PC-3 (cell line): ENCODE data around the gene KDM6B. TPM values are rescaled to one million over a fixed set of nuclear protein-coding genes. Genes with fewer than 3 reads are reported as not detected.

Experiments used
- ATAC-seq: fragments of 200-7000 bp; cut with Tn5 transposase; 2 replicates; pipeline ENCODE4 v1.9.1; 2020; ENCODE audit warnings: mild to moderate bottlenecking, moderate library complexity
- BruUV-seq: library from RNA; stranded (reverse); fragments of 400-500 nt; replicated peaks from 2 replicates; lab custom pipeline; 2021; lab: Mats Ljungman, UMichigan
- CTCF ChIA-PET: fragments of 300-600 bp; sonication (Branson Sonifier 250); formaldehyde crosslinking; loops from one replicate; lab custom pipeline; 2022; ENCODE audit warnings: antibody characterized with exemption; lab: Charles Lee
- POLR2A ChIA-PET: fragments of 300-600 bp; sonication (Branson Sonifier 250); formaldehyde crosslinking; loops from one replicate; lab custom pipeline; 2022; ENCODE audit warnings: antibody characterized with exemption; ENCODE audit not compliant: unreplicated experiment; lab: Charles Lee
- DNase-seq: peaks from one replicate; pipeline ENCODE4 v3.0.0-alpha.2; 2015
- H2AFZ ChIP-seq: fragments of 300-600 bp; sonication (generic); 2 replicates; pipeline ENCODE4 v1.6.0; 2016; ENCODE audit warnings: antibody characterized with exemption, low read length
- H3F3A ChIP-seq: fragments of 300-600 bp; sonication (generic); one replicate; pipeline ENCODE4 v1.6.0; 2017; ENCODE audit warnings: antibody characterized with exemption, low read length, control low read depth, mild to moderate bottlenecking; ENCODE audit not compliant: unreplicated experiment
- H3K27ac ChIP-seq: fragments of 300-600 bp; sonication (generic); 2 replicates; pipeline ENCODE4 v1.5.1; 2016; ENCODE audit warnings: mild to moderate bottlenecking, low read length
- H3K27me3 ChIP-seq: fragments of 300-600 bp; sonication (generic); 2 replicates; pipeline ENCODE4 v1.6.1; 2016; ENCODE audit warnings: low read length, mixed read lengths
- H3K36me3 ChIP-seq: fragments of 300-600 bp; sonication (generic); 2 replicates; pipeline ENCODE4 v1.6.1; 2016; ENCODE audit warnings: low read depth, mixed run types, low read length, mixed read lengths
- H3K4me1 ChIP-seq: fragments of 300-600 bp; sonication (generic); 2 replicates; pipeline ENCODE4 v1.5.1; 2016; ENCODE audit warnings: low read length; ENCODE audit not compliant: insufficient read depth
- H3K4me2 ChIP-seq: fragments of 300-600 bp; sonication (generic); 2 replicates; pipeline ENCODE4 v1.6.0; 2016; ENCODE audit warnings: low read length
- H3K4me3 ChIP-seq: fragments of 300-600 bp; sonication (generic); 2 replicates; pipeline ENCODE4 v1.5.1; 2016; ENCODE audit warnings: mild to moderate bottlenecking, low read length, mixed read lengths
- H3K79me2 ChIP-seq: fragments of 300-600 bp; sonication (generic); 2 replicates; pipeline ENCODE4 v1.6.1; 2017; ENCODE audit warnings: low read length, mixed read lengths
- H3K9ac ChIP-seq: fragments of 300-600 bp; sonication (generic); 2 replicates; pipeline ENCODE4 v1.6.0; 2016; ENCODE audit warnings: mild to moderate bottlenecking, low read length
- H3K9me2 ChIP-seq: fragments of 300-600 bp; sonication (generic); replicated peaks from 2 replicates; pipeline ENCODE4 v1.6.1; 2016; ENCODE audit warnings: mixed run types, low read length, mixed read lengths
- H3K9me3 ChIP-seq: fragments of 300-600 bp; sonication (generic); 2 replicates; pipeline ENCODE4 v1.6.1; 2016; ENCODE audit warnings: low read length, mixed read lengths
- H4K20me1 ChIP-seq: fragments of 300-600 bp; sonication (generic); 2 replicates; pipeline ENCODE4 v1.6.1; 2016; ENCODE audit warnings: low read length, mixed read lengths
- EZH2 ChIP-seq: fragments of 300-600 bp; sonication (generic); IDR thresholded peaks from one replicate; pipeline ENCODE4 v1.6.1; 2017; ENCODE audit warnings: antibody characterized with exemption, mild to moderate bottlenecking, low read length; ENCODE audit not compliant: unreplicated experiment
- EZH2phosphoT487 ChIP-seq: fragments of 300-600 bp; sonication (generic); IDR thresholded peaks from 2 replicates; pipeline ENCODE4 v1.6.1; 2018; ENCODE audit warnings: mild to moderate bottlenecking, antibody characterized with exemption, low read length, borderline replicate concordance
- intact Hi-C: fragments of 100-400 bp; cut with micrococcal nuclease; formaldehyde crosslinking; loops from 2 replicates; pipeline ENCODE4 v1.9.0; 2023
- total RNA-seq: library from RNA; depleted of rRNA; stranded (reverse); fragments of >200 nt; gene quantifications from 2 replicates; pipeline ENCODE4 v1.2.3, GENCODE V29; 2014
- TF ChIP-seq, protein P1 (sequence below): fragments of 300-600 bp; sonication (generic); conservative IDR thresholded peaks from 2 replicates; pipeline ENCODE4 v1.5.1; 2017; ENCODE audit warnings: antibody characterized with exemption, low read depth, mild to moderate bottlenecking, low read length

KDM6B gene
- total RNA-seq, 1 experiment from 2014 or later, result 3.2 TPM

- ATAC-seq, result no peak
- Histone ChIP-seq H4K20me1 (no peaks in the 10 kb centered on the region), H3K4me3 (no peak overlapping the region), H3K79me2 (peaks cover 20% of the 10 kb centered on the region), H3K4me1 (peaks cover 15% of the 10 kb centered on the region), H3F3A (no peaks in the 10 kb centered on the region), H3K9me3 (no peaks in the 10 kb centered on the region), H3K27me3 (no peaks in the 10 kb centered on the region), H3K36me3 (no peaks in the 10 kb centered on the region; the same call in 1 of the 2 replicates), H3K27ac (no peak overlapping the region), H3K9me2 (no peaks in the 10 kb centered on the region), H3K4me2 (no peak overlapping the region), H3K9ac (no peak overlapping the region), H2AFZ (no peak overlapping the region)
- intact Hi-C loops, result no loop called here
- BruUV-seq, result no TSS peak
- no peak for DNase-seq
- POLR2A ChIA-PET, result no interaction called here
- CTCF ChIA-PET, result no interaction called here
- TF ChIP-seq, protein P1, sequence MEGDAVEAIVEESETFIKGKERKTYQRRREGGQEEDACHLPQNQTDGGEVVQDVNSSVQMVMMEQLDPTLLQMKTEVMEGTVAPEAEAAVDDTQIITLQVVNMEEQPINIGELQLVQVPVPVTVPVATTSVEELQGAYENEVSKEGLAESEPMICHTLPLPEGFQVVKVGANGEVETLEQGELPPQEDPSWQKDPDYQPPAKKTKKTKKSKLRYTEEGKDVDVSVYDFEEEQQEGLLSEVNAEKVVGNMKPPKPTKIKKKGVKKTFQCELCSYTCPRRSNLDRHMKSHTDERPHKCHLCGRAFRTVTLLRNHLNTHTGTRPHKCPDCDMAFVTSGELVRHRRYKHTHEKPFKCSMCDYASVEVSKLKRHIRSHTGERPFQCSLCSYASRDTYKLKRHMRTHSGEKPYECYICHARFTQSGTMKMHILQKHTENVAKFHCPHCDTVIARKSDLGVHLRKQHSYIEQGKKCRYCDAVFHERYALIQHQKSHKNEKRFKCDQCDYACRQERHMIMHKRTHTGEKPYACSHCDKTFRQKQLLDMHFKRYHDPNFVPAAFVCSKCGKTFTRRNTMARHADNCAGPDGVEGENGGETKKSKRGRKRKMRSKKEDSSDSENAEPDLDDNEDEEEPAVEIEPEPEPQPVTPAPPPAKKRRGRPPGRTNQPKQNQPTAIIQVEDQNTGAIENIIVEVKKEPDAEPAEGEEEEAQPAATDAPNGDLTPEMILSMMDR, result no peak
- no peak for TF ChIP-seq EZH2phosphoT487
- TF ChIP-seq EZH2, result no peak
These were observed 13.0 kb downstream of the KDM6B start for GRCh38 chr17:7846765-7847661.

DNA sequence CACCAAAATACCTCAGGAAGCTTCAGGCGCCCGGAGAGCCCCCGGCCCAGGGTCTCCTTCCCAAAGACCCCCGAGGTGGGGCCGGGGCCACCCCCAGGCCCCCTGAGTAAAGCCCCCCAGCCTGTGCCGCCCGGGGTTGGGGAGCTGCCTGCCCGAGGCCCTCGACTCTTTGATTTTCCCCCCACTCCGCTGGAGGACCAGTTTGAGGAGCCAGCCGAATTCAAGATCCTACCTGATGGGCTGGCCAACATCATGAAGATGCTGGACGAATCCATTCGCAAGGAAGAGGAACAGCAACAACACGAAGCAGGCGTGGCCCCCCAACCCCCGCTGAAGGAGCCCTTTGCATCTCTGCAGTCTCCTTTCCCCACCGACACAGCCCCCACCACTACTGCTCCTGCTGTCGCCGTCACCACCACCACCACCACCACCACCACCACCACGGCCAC lies 14.1 kb downstream of the KDM6B start:
- TF ChIP-seq EZH2phosphoT487 (no peak), EZH2 (no peak)
- TF ChIP-seq, protein P1, result no peak
- H3K27ac ChIP-seq, result no peak overlapping the region
- H3K4me2 ChIP-seq, result no peak overlapping the region
- no peak overlapping the region for H3K4me3 ChIP-seq
- no TSS peak for BruUV-seq
- H3K27me3 ChIP-seq, result no peaks in the 10 kb centered on the region
- H3K36me3 ChIP-seq, result peaks cover 8% of the 10 kb centered on the region; the same call in 1 of the 2 replicates
- ChIA-PET CTCF (no interaction called here), POLR2A (no interaction called here)
- no peak for ATAC-seq
- no peaks in the 10 kb centered on the region for H3K9me2 ChIP-seq
- H4K20me1 ChIP-seq, result no peaks in the 10 kb centered on the region
- DNase-seq, result no peak
- intact Hi-C loops, result no loop called here
- no peaks in the 10 kb centered on the region for H3K9me3 ChIP-seq
- H3K9ac ChIP-seq, result no peak overlapping the region
- H3K4me1 ChIP-seq, result peaks cover 15% of the 10 kb centered on the region
- H3K79me2 ChIP-seq, result peaks cover 20% of the 10 kb centered on the region
- H2AFZ ChIP-seq, result no peak overlapping the region
- no peaks in the 10 kb centered on the region for H3F3A ChIP-seq

DNA sequence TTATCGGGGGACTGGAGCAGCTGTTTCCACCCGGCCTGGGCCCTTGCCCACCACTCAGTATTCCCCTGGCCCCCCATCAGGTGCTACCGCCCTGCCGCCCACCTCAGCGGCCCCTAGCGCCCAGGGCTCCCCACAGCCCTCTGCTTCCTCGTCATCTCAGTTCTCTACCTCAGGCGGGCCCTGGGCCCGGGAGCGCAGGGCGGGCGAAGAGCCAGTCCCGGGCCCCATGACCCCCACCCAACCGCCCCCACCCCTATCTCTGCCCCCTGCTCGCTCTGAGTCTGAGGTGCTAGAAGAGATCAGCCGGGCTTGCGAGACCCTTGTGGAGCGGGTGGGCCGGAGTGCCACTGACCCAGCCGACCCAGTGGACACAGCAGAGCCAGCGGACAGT lies 14.7 kb downstream of the KDM6B start:
- no peaks in the 10 kb centered on the region for H4K20me1 ChIP-seq
- ATAC-seq (no peak), DNase-seq (no peak)
- H3K79me2 ChIP-seq, result peaks cover 17% of the 10 kb centered on the region
- no peak overlapping the region for H2AFZ ChIP-seq
- H3K27ac ChIP-seq, result no peak overlapping the region
- intact Hi-C loops, result no loop called here
- no peak overlapping the region for H3K9ac ChIP-seq
- H3K9me3 ChIP-seq, result no peaks in the 10 kb centered on the region
- H3K4me2 ChIP-seq, result no peak overlapping the region
- peaks cover 15% of the 10 kb centered on the region for H3K4me1 ChIP-seq
- no peaks in the 10 kb centered on the region for H3F3A ChIP-seq
- CTCF ChIA-PET, result no interaction called here
- no peaks in the 10 kb centered on the region for H3K9me2 ChIP-seq
- TF ChIP-seq EZH2, result no peak
- TF ChIP-seq, protein P1, result no peak
- TF ChIP-seq EZH2phosphoT487, result no peak
- BruUV-seq, result no TSS peak
- H3K27me3 ChIP-seq, result no peaks in the 10 kb centered on the region
- H3K36me3 ChIP-seq, result peaks cover 8% of the 10 kb centered on the region; the same call in 1 of the 2 replicates
- POLR2A ChIA-PET, result no interaction called here
- no peak overlapping the region for H3K4me3 ChIP-seq
